HepG2 (cell line): ENCODE measurements around the gene TTLL8. TPM values are rescaled to one million over a fixed set of nuclear protein-coding genes. Genes with fewer than 3 reads are reported as not detected.

Source experiments
- GFI1 ChIP-seq: sonication (generic); formaldehyde crosslinking; IDR thresholded peaks from 2 replicates; pipeline ENCODE4 v1.5.0; 2020; ENCODE audit warnings: missing genetic modification reagents, mild to moderate bottlenecking, borderline replicate concordance
- KAT2B ChIP-seq: fragments of 150-350 bp; IDR thresholded peaks from 2 replicates; pipeline ENCODE4 v1.6.1; 2014; ENCODE audit warnings: low read depth, low read length, borderline replicate concordance
- MIER2 ChIP-seq: IDR thresholded peaks from 2 replicates; pipeline ENCODE4 v1.6.1; 2016; ENCODE audit warnings: missing biosample characterization, missing genetic modification reagents
- SOX13 ChIP-seq, 3 experiments: fragments of 450-650 bp in 1 of 3; sonication (generic) in 1 of 3; formaldehyde crosslinking in 1 of 3; IDR thresholded peaks in 2 of 3; conservative IDR thresholded peaks in 1 of 3; 2 replicates each; pipeline versions ENCODE4 v1.5.0 to v1.6.1; 2016 to 2020; ENCODE audit warnings: antibody characterized with exemption in 1 of 3, mild to moderate bottlenecking in 1 of 3, missing compliant biosample characterization in 1 of 3, missing genetic modification reagents in 1 of 3, moderate library complexity in 1 of 3
- SP5 ChIP-seq: IDR thresholded peaks from 2 replicates; pipeline ENCODE4 v1.6.1; 2016; ENCODE audit warnings: low read depth, borderline replicate concordance
- TBX3 ChIP-seq: fragments of 450-650 bp; IDR thresholded peaks from 2 replicates; pipeline ENCODE4 v1.6.1; 2017; ENCODE audit warnings: antibody characterized with exemption, mild to moderate bottlenecking, inconsistent platforms, borderline replicate concordance
- U2AF2 ChIP-seq: fragments of 200-400 bp; formaldehyde crosslinking; IDR thresholded peaks from 2 replicates; pipeline ENCODE4 v1.6.1; 2017; ENCODE audit warnings: low read depth, mild to moderate bottlenecking, low read length
- ZNF501 ChIP-seq: sonication (generic); formaldehyde crosslinking; IDR thresholded peaks from 2 replicates; pipeline ENCODE4 v1.5.1; 2020; ENCODE audit warnings: mild to moderate bottlenecking, moderate library complexity, missing genetic modification reagents
- ZNF558 ChIP-seq: sonication (generic); formaldehyde crosslinking; IDR thresholded peaks from 2 replicates; pipeline ENCODE4 v1.9.0; 2022; ENCODE audit warnings: mild to moderate bottlenecking, missing genetic modification reagents, borderline replicate concordance
- ZNF772 ChIP-seq: sonication (generic); formaldehyde crosslinking; IDR thresholded peaks from 2 replicates; pipeline ENCODE4 v1.5.0; 2020; ENCODE audit warnings: mild to moderate bottlenecking, missing genetic modification reagents
- ZSCAN22 ChIP-seq: sonication (generic); formaldehyde crosslinking; IDR thresholded peaks from 2 replicates; pipeline ENCODE4 v1.4.0; 2020; ENCODE audit warnings: mild to moderate bottlenecking, missing genetic modification reagents
- polyA plus RNA-seq, 8 experiments: library from polyadenylated mRNA; depleted of rRNA in 3 of 8; stranded (reverse) in 7 of 8; unstranded in 1 of 8; fragments of >200 nt; fragmentation: Illumina TruSeq in 4 of 8; extraction: Trizol in 4 of 8; gene quantifications; 2 replicates each; pipeline versions ENCODE4 v1.2.1 to v1.2.3, GENCODE V29; 2011 to 2016; ENCODE audit warnings: low read depth in 4 of 8, missing spikeins in 1 of 8, mixed read lengths in 1 of 8; ENCODE audit not compliant: insufficient read depth in 1 of 8
- total RNA-seq, 5 experiments: library from RNA; depleted of rRNA; stranded (reverse); fragments of >200 nt; fragmentation: Illumina TruSeq; extraction: Trizol; gene quantifications; 2 replicates each; pipeline ENCODE4 v1.2.3, GENCODE V29; 2016; ENCODE audit warnings: low read depth in 1 of 5
- TF ChIP-seq, protein P1 (sequence below): sonication (generic); formaldehyde crosslinking; IDR thresholded peaks from 2 replicates; pipeline ENCODE4 v1.5.1; 2020; ENCODE audit warnings: missing genetic modification reagents, mild to moderate bottlenecking, borderline replicate concordance
- TF ChIP-seq, protein P2 (sequence below): sonication (generic); formaldehyde crosslinking; IDR thresholded peaks from 2 replicates; pipeline ENCODE4 v1.8.0; 2022; ENCODE audit warnings: missing genetic modification reagents, low read depth, mild to moderate bottlenecking, borderline replicate concordance
- TF ChIP-seq, protein P3 (sequence below): sonication (generic); formaldehyde crosslinking; IDR thresholded peaks from 2 replicates; pipeline ENCODE4 v1.4.0; 2020; ENCODE audit warnings: missing genetic modification reagents, borderline replicate concordance

Gene TTLL8
- total and polyA plus RNA-seq, 2 of the 13 experiments (the other 11 are each of a cell fraction or from before 2014, with no cell fraction given): not detected

DNA sequence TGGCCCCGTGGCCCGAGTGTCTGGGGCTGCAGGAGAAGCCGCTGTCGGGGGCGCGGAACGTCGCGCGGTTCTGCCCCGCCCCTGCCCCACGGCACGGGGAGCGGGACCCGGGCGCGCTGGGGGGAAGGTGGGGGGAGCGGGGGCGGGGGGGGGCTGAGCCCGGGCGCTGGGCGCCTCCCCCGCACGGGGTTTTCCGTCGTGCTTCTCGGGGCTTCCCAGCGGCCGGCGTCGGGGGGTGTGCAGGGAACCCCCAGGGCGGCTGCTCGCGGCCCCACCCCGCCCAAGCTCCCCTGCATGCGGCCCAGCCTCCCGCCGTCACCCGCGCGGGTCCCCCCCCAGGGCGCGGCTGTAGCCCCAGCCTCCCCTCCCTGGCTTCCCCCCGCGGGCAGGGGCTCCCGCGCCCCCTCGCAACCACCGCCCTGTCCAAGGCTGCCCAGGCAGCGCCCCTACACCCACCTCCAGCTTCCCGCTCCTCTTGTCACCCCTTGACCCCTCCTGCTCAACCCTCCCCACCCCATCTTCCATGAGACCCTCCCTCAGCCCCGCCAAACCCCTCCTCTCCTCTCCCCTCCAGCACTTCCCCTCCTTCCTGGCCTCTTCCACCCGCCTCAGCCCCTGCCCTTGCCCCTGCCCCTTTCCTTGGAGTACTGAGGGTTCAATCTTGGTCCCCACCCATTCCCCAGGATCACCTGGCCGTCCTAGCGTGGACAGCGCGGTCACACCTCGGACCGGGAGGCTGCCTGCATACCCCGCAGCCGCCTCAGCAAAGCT lies 47.2 kb downstream of the TTLL8 start (continued):
- TF ChIP-seq, protein P1, sequence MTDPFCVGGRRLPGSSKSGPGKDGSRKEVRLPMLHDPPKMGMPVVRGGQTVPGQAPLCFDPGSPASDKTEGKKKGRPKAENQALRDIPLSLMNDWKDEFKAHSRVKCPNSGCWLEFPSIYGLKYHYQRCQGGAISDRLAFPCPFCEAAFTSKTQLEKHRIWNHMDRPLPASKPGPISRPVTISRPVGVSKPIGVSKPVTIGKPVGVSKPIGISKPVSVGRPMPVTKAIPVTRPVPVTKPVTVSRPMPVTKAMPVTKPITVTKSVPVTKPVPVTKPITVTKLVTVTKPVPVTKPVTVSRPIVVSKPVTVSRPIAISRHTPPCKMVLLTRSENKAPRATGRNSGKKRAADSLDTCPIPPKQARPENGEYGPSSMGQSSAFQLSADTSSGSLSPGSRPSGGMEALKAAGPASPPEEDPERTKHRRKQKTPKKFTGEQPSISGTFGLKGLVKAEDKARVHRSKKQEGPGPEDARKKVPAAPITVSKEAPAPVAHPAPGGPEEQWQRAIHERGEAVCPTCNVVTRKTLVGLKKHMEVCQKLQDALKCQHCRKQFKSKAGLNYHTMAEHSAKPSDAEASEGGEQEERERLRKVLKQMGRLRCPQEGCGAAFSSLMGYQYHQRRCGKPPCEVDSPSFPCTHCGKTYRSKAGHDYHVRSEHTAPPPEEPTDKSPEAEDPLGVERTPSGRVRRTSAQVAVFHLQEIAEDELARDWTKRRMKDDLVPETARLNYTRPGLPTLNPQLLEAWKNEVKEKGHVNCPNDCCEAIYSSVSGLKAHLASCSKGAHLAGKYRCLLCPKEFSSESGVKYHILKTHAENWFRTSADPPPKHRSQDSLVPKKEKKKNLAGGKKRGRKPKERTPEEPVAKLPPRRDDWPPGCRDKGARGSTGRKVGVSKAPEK (CRISPR knock-in tag): no peak
- TF ChIP-seq MIER2 (CRISPR knock-in tag) (no peak), ZNF772 (CRISPR knock-in tag) (no peak), TBX3 (no peak), U2AF2 (no peak), SP5 (no peak), ZNF558 (CRISPR knock-in tag) (no peak), SOX13 (IDR thresholded peaks at IDR 0.05) (no peak), SOX13 (CRISPR knock-in tag; conservative IDR thresholded peaks at IDR 0.05 in 1 of 2, IDR thresholded peaks at IDR 0.05 in 1 of 2) (no peak), KAT2B (no peak), ZSCAN22 (CRISPR knock-in tag) (no peak), ZNF501 (no peak), GFI1 (CRISPR knock-in tag) (no peak)
- TF ChIP-seq, protein P2, sequence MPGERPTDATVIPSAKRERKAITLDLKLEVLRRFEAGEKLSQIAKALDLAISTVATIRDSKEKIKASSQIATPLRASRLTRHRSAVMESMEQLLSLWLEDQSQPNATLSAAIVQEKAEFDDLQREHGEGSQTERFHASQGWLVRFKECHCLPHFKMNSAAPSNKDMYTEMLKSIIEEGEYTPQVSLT (CRISPR knock-in tag): no peak
- TF ChIP-seq, protein P3, sequence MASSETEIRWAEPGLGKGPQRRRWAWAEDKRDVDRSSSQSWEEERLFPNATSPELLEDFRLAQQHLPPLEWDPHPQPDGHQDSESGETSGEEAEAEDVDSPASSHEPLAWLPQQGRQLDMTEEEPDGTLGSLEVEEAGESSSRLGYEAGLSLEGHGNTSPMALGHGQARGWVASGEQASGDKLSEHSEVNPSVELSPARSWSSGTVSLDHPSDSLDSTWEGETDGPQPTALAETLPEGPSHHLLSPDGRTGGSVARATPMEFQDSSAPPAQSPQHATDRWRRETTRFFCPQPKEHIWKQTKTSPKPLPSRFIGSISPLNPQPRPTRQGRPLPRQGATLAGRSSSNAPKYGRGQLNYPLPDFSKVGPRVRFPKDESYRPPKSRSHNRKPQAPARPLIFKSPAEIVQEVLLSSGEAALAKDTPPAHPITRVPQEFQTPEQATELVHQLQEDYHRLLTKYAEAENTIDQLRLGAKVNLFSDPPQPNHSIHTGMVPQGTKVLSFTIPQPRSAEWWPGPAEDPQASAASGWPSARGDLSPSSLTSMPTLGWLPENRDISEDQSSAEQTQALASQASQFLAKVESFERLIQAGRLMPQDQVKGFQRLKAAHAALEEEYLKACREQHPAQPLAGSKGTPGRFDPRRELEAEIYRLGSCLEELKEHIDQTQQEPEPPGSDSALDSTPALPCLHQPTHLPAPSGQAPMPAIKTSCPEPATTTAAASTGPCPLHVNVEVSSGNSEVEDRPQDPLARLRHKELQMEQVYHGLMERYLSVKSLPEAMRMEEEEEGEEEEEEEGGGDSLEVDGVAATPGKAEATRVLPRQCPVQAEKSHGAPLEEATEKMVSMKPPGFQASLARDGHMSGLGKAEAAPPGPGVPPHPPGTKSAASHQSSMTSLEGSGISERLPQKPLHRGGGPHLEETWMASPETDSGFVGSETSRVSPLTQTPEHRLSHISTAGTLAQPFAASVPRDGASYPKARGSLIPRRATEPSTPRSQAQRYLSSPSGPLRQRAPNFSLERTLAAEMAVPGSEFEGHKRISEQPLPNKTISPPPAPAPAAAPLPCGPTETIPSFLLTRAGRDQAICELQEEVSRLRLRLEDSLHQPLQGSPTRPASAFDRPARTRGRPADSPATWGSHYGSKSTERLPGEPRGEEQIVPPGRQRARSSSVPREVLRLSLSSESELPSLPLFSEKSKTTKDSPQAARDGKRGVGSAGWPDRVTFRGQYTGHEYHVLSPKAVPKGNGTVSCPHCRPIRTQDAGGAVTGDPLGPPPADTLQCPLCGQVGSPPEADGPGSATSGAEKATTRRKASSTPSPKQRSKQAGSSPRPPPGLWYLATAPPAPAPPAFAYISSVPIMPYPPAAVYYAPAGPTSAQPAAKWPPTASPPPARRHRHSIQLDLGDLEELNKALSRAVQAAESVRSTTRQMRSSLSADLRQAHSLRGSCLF (CRISPR knock-in tag): no peak
- TF ChIP-seq, all 625 proteins: peak for 0
